ENCODE results near the gene LAMA5. TPM values are rescaled to one million over a fixed set of nuclear protein-coding genes. Genes with fewer than 3 reads are reported as not detected.

The LAMA5 gene
- total RNA-seq, 1 experiment from 2014 or later, result 266 TPM

- DNase-seq (ENCODE audit: unreplicated experiment), result no peak
- no TSS peak for BruUV-seq (replicated peaks)
- ChIA-PET CTCF (interaction anchor here (0.7 to 1.5 kb wide), 2 partner anchors 11 to 219 kb away, joined by 4 to 6 read pairs; no protein-coding TSS in a partner anchor), POLR2A (interaction anchor here (2.7 kb wide), 1 partner anchor 17 kb away, joined by 7 read pairs; the partner anchor contains the start of gene RPS21)
- no peaks in the 10 kb centered on the region for H3K9me3 Mint-ChIP-seq (ENCODE audit: unreplicated experiment)
- H3K4me3 Mint-ChIP-seq (ENCODE audit: unreplicated experiment), result no peak overlapping the region
- peaks cover 7% of the 10 kb centered on the region for H3K36me3 Mint-ChIP-seq (ENCODE audit: insufficient read depth, unreplicated experiment)
- no peaks in the 10 kb centered on the region for H3K27me3 Mint-ChIP-seq (ENCODE audit: insufficient read depth, unreplicated experiment)
- intact Hi-C loops (cut with micrococcal nuclease), result no loop called here
- H3K27ac Mint-ChIP-seq (ENCODE audit: low read depth, unreplicated experiment), result no peak overlapping the region
- TF ChIP-seq CTCF (IDR thresholded peaks at IDR 0.05; ENCODE audit: unreplicated experiment), result no peak
- H3K4me1 Mint-ChIP-seq (ENCODE audit: insufficient read depth, unreplicated experiment), result peaks cover 13% of the 10 kb centered on the region
Observed at GRCh38 chr20:62404112-62404665, 37.1 kb upstream of the LAMA5 start.

DNA sequence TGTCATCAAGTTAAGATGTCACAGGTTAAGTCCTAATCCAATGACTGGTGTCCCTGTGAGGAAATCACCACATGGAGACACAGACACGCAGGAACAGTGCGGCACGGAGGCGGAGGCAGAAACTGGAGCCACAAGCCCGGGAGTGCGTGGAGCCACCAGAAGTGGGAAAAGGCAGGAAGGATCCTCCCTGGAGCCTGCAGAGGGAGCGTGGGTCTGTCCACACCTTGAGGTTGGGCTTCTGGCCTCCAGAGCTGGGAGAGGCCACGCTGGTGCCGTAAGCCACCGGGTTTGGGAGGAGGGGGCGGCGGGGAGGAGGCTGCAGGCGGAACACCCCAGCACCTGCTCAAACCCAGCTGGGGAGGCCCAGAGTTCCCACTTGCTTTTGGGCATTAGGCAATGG is 36.2 kb upstream of the LAMA5 start:
- CTCF ChIA-PET, result interaction anchor here (1.5 kb wide), 1 partner anchor 10 kb away, joined by 6 read pairs; no protein-coding TSS in a partner anchor
- H3K9me3 Mint-ChIP-seq (ENCODE audit: unreplicated experiment), result peaks cover under 1% of the 10 kb centered on the region
- H3K4me1 Mint-ChIP-seq (ENCODE audit: insufficient read depth, unreplicated experiment), result peaks cover 11% of the 10 kb centered on the region

GRCh38 chr20:62402456-62403150 is 35.5 kb upstream of the LAMA5 start:
- H3K4me3 Mint-ChIP-seq (ENCODE audit: unreplicated experiment), result no peak overlapping the region
- intact Hi-C loops (cut with micrococcal nuclease), result no loop called here
- peaks cover 8% of the 10 kb centered on the region for H3K9me3 Mint-ChIP-seq (ENCODE audit: unreplicated experiment)
- ChIA-PET CTCF (interaction anchor here (1.3 to 1.5 kb wide), 2 partner anchors 9 to 214 kb away, joined by 3 to 6 read pairs; no protein-coding TSS in a partner anchor), POLR2A (interaction anchor here (0.9 to 1.0 kb wide), 2 partner anchors 16 to 214 kb away, joined by 3 to 4 read pairs; partner anchors contain the start of gene RPS21)
- DNase-seq (ENCODE audit: unreplicated experiment), result no peak
- BruUV-seq (replicated peaks), result no TSS peak
- peaks cover 11% of the 10 kb centered on the region for H3K4me1 Mint-ChIP-seq (ENCODE audit: insufficient read depth, unreplicated experiment)
- peaks cover 13% of the 10 kb centered on the region for H3K36me3 Mint-ChIP-seq (ENCODE audit: insufficient read depth, unreplicated experiment)
- H3K27ac Mint-ChIP-seq (ENCODE audit: low read depth, unreplicated experiment), result no peak overlapping the region
- TF ChIP-seq CTCF (IDR thresholded peaks at IDR 0.05; ENCODE audit: unreplicated experiment), result no peak
- H3K27me3 Mint-ChIP-seq (ENCODE audit: insufficient read depth, unreplicated experiment), result no peaks in the 10 kb centered on the region

More for the DNA sequence above, 36.2 kb upstream of the LAMA5 start:
- H3K36me3 Mint-ChIP-seq (ENCODE audit: insufficient read depth, unreplicated experiment), result peaks cover 13% of the 10 kb centered on the region
- no peak overlapping the region for H3K27ac Mint-ChIP-seq (ENCODE audit: low read depth, unreplicated experiment)
- POLR2A ChIA-PET, result no interaction called here
- no peak for TF ChIP-seq CTCF (IDR thresholded peaks at IDR 0.05; ENCODE audit: unreplicated experiment)
- intact Hi-C loops (cut with micrococcal nuclease), result no loop called here
- H3K4me3 Mint-ChIP-seq (ENCODE audit: unreplicated experiment), result no peak overlapping the region
- no TSS peak for BruUV-seq (replicated peaks)
- no peaks in the 10 kb centered on the region for H3K27me3 Mint-ChIP-seq (ENCODE audit: insufficient read depth, unreplicated experiment)
- DNase-seq (ENCODE audit: unreplicated experiment), result no peak

DNA sequence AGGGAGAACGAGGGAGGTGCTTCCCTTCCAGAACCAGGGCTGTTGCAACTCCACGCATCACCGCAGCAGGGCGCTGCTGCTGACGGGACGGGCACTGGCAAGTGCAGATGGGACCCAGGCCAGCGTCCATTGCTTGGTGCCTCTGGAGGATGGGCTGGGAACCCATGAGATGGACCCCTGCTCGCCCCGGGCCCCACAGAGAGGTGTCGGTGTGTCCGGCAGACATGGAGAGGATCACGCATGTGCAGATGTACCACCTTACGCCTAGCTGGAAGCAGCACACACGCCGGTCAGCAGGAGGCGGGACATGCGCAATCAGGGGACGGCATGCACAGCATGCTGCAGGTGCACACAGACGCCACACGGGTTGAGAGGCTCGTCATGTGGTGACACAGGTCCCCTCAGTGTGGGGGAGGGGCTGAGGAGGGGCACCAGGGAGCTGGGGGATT is 34.2 kb upstream of the LAMA5 start:
- POLR2A ChIA-PET, result interaction anchor here (0.6 kb wide), 1 partner anchor 39 kb away, joined by 4 read pairs; no protein-coding TSS in a partner anchor

More for the DNA sequence above, 34.2 kb upstream of the LAMA5 start:
- Mint-ChIP-seq H3K4me1 (ENCODE audit: insufficient read depth, unreplicated experiment) (peaks cover 11% of the 10 kb centered on the region), H3K27me3 (ENCODE audit: insufficient read depth, unreplicated experiment) (no peaks in the 10 kb centered on the region), H3K36me3 (ENCODE audit: insufficient read depth, unreplicated experiment) (peaks cover 13% of the 10 kb centered on the region), H3K4me3 (ENCODE audit: unreplicated experiment) (no peak overlapping the region), H3K9me3 (ENCODE audit: unreplicated experiment) (peaks cover 8% of the 10 kb centered on the region), H3K27ac (ENCODE audit: low read depth, unreplicated experiment) (no peak overlapping the region)
- no peak for DNase-seq (ENCODE audit: unreplicated experiment)
- intact Hi-C loops (cut with micrococcal nuclease), result no loop called here
- no TSS peak for BruUV-seq (replicated peaks)
- CTCF ChIA-PET, result interaction anchor here (0.5 to 1.3 kb wide), 2 partner anchors 215 to 384 kb away, joined by 3 to 4 read pairs; no protein-coding TSS in a partner anchor
- peak; percentile 15 for TF ChIP-seq CTCF (IDR thresholded peaks at IDR 0.05; ENCODE audit: unreplicated experiment)
